NT2/D1 (cell line): ENCODE measurements around the gene ARL15.

ENCODE experiments used
- SUZ12 ChIP-seq: IDR thresholded peaks from 2 replicates; pipeline ENCODE4 v1.6.1; 2011; ENCODE audit not compliant: insufficient read length, insufficient read depth; ENCODE audit errors: extremely low read depth
- YY1 ChIP-seq: IDR thresholded peaks from 2 replicates; pipeline ENCODE4 v1.6.1; 2011; ENCODE audit not compliant: insufficient read length, insufficient read depth
- ZNF274 ChIP-seq: IDR thresholded peaks from 2 replicates; pipeline ENCODE4 v1.6.1; 2011; ENCODE audit warnings: mild to moderate bottlenecking, low read depth, low read length

GRCh38 chr5:54289769-54290168 is 20.6 kb downstream of the ARL15 start:
- TF ChIP-seq ZNF274 (no peak), SUZ12 (no peak), YY1 (no peak)
